Liver (tissue), 9 donors: Measurements from ENCODE around the gene INO80D. TPM values are rescaled to one million over a fixed set of nuclear protein-coding genes. Genes with fewer than 3 reads are reported as not detected.

Experiments
- DNase-seq: peaks from one replicate; pipeline ENCODE4 v3.0.0-alpha.2; 2017; ENCODE audit warnings: low spot score
- H3K27ac ChIP-seq, 2 donors: one replicate each; pipeline ENCODE4 v1.7.0; 2013; ENCODE audit warnings: inconsistent platforms in 2 of 2, low read length in 2 of 2, control low read depth in 1 of 2, low read depth in 1 of 2, mild to moderate bottlenecking in 1 of 2
- H3K27me3 ChIP-seq, 4 donors: one replicate each; pipeline versions ENCODE4 v1.6.1 to v1.7.0; 2013; ENCODE audit warnings: low read length in 3 of 4, inconsistent platforms in 1 of 4, mild to moderate bottlenecking in 1 of 4, moderate library complexity in 1 of 4; ENCODE audit not compliant: control insufficient read depth in 4 of 4, insufficient read depth in 4 of 4
- H3K36me3 ChIP-seq, 4 donors: one replicate each; pipeline versions ENCODE4 v1.6.1 to v1.7.0; 2013; ENCODE audit warnings: low read length in 3 of 4, mild to moderate bottlenecking in 3 of 4, low read depth in 1 of 4, moderate library complexity in 1 of 4; ENCODE audit not compliant: control insufficient read depth in 4 of 4, insufficient read depth in 3 of 4
- H3K4me1 ChIP-seq, 4 donors: one replicate each; pipeline versions ENCODE4 v1.6.1 to v1.7.0; 2013; ENCODE audit warnings: low read length in 3 of 4, mild to moderate bottlenecking in 3 of 4, moderate library complexity in 1 of 4; ENCODE audit not compliant: control insufficient read depth in 4 of 4, insufficient read depth in 4 of 4
- H3K4me3 ChIP-seq, 3 donors: one replicate each; pipeline versions ENCODE4 v1.6.1 to v1.7.0; 2013; ENCODE audit warnings: low read length in 3 of 3, control low read depth in 1 of 3, low read depth in 1 of 3, mild to moderate bottlenecking in 1 of 3
- H3K9ac ChIP-seq, 2 donors: one replicate each; pipeline ENCODE4 v1.7.0; 2013; ENCODE audit warnings: low read length in 2 of 2, mild to moderate bottlenecking in 2 of 2, moderate library complexity in 2 of 2, control low read depth in 1 of 2, low read depth in 1 of 2
- H3K9me3 ChIP-seq, 4 donors: one replicate each; pipeline versions ENCODE4 v1.6.1 to v1.7.0; 2013; ENCODE audit warnings: low read length in 3 of 4; ENCODE audit not compliant: control insufficient read depth in 4 of 4
- ATF3 ChIP-seq: IDR thresholded peaks from 2 replicates; pipeline ENCODE4 v1.6.1; 2016; ENCODE audit warnings: antibody characterized with exemption
- FOXA1 ChIP-seq: IDR thresholded peaks from 2 replicates; pipeline ENCODE4 v1.6.1; 2016; ENCODE audit warnings: antibody characterized with exemption
- GABPA ChIP-seq, 2 donors: IDR thresholded peaks in 1 of 2; conservative IDR thresholded peaks in 1 of 2; 2 replicates each; pipeline ENCODE4 v1.6.1; 2016; ENCODE audit warnings: antibody characterized with exemption in 2 of 2, mild to moderate bottlenecking in 1 of 2, moderate library complexity in 1 of 2
- HNF4G ChIP-seq: IDR thresholded peaks from 2 replicates; pipeline ENCODE4 v1.6.1; 2016; ENCODE audit warnings: antibody characterized with exemption
- JUND ChIP-seq, 2 donors: IDR thresholded peaks; 2 replicates each; pipeline ENCODE4 v1.6.1; 2016; ENCODE audit warnings: antibody characterized with exemption in 2 of 2
- NR2F2 ChIP-seq: IDR thresholded peaks from 2 replicates; pipeline ENCODE4 v1.6.1; 2016; ENCODE audit warnings: antibody characterized with exemption
- RAD21 ChIP-seq, 2 donors: IDR thresholded peaks; 2 replicates each; pipeline ENCODE4 v1.6.1; 2016; ENCODE audit warnings: antibody characterized with exemption in 2 of 2, mild to moderate bottlenecking in 2 of 2
- RXRA ChIP-seq, 2 donors: IDR thresholded peaks; 2 replicates each; pipeline ENCODE4 v1.6.1; 2017 to 2018; ENCODE audit warnings: antibody characterized with exemption in 2 of 2, mild to moderate bottlenecking in 1 of 2
- SP1 ChIP-seq: IDR thresholded peaks from 2 replicates; pipeline ENCODE4 v1.6.1; 2018; ENCODE audit warnings: antibody characterized with exemption, mild to moderate bottlenecking
- TAF1 ChIP-seq: conservative IDR thresholded peaks from 2 replicates; pipeline ENCODE4 v1.6.1; 2016; ENCODE audit warnings: antibody characterized with exemption, mild to moderate bottlenecking
- YY1 ChIP-seq: IDR thresholded peaks from 2 replicates; pipeline ENCODE4 v1.6.1; 2016; ENCODE audit warnings: antibody characterized with exemption, mild to moderate bottlenecking
- ZBTB33 ChIP-seq: IDR thresholded peaks from 2 replicates; pipeline ENCODE4 v1.6.1; 2016; ENCODE audit warnings: antibody characterized with exemption
- WGBS: extraction: QIAGEN DNeasy Blood & Tissue Kit; methylation state at CpG from one replicate; pipeline ENCODE4 v1.1.7; 2013; 5-methylcytosine and 5-hydroxymethylcytosine counted together
- polyA plus RNA-seq, 2 donors: library from polyadenylated mRNA; stranded (reverse) in 1 of 2; unstranded in 1 of 2; fragments of 200-250 nt in 1 of 2; fragments of >200 nt in 1 of 2; fragmentation: Nextera tagmentation in 1 of 2; extraction: Ambion mirVana in 1 of 2; gene quantifications; one replicate each; pipeline versions ENCODE4 v1.2.1 to v1.2.3, GENCODE V29; 2013 to 2015
- total RNA-seq, 2 donors: library from RNA; depleted of rRNA; stranded (reverse); fragments of >200 nt; gene quantifications; one replicate each; pipeline ENCODE4 v1.2.3, GENCODE V29; 2014
- TF ChIP-seq, protein P1 (sequence below): IDR thresholded peaks from 2 replicates; pipeline ENCODE4 v1.6.1; 2016; ENCODE audit warnings: antibody characterized with exemption, mild to moderate bottlenecking
- donor health status: healthy.
- donor health status: healthy.
- donor health status: healthy.
- donor health status: healthy.
- donor health status: healthy.

The INO80D gene
- total and polyA plus RNA-seq, 4 donors: 0.76 to 10.3 (median 5.4) TPM

DNA sequence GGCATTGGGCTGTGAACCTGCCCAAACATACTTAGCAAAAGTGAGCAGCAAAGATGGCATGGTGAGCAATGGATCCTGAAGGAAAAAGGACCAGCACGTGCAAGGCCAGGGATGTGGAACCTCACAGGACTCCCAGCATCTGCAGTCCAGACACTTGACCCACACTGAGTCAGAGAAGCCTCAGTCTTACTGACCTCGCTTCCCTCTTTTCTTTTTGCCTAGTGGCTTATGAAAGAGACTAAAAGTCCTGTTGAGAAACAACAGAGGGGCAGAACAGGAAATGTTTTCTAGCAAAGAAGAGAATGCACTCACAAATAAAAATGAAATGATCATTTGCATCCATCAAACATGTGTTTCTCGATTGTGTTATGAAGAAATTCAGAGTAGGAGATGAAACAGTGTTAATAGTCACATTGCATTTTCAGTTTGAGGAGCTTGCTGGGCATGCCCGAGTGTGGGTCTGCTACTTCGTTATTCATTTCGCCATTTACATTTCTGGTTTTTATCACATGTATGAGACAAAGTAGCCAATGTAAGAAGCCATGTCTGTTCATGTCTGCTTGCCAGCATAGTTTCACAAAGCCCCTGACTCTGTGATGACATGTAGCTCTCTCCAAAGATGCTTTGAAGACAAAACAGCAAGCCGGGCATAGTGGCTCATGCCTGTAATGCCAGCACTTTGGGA is 118.4 kb downstream of the INO80D start:
- WGBS: 87% methylated on average over 7 of the region's 7 CpGs

GRCh38 chr2:205965707-205966106 is 120.3 kb downstream of the INO80D start:
- Histone ChIP-seq H3K27me3 (no peaks in the 10 kb centered on the region), H3K4me1 (no peaks in the 10 kb centered on the region), H3K4me3 (no peak overlapping the region), H3K36me3 (no peaks in the 10 kb centered on the region), H3K9me3 (no peaks in the 10 kb centered on the region), H3K9ac (no peak overlapping the region), H3K27ac (no peak overlapping the region)
- DNase-seq: no peak
- 96% methylated on average over 15 of the region's 15 CpGs for WGBS
- TF ChIP-seq RXRA (IDR thresholded peaks at IDR 0.05) (no peak), SP1 (no peak), HNF4G (no peak), RAD21 (IDR thresholded peaks at IDR 0.05) (no peak), ZBTB33 (no peak), GABPA (IDR thresholded peaks at IDR 0.05 in 1 of 2, conservative IDR thresholded peaks at IDR 0.05 in 1 of 2) (no peak)
- TF ChIP-seq, protein P1, sequence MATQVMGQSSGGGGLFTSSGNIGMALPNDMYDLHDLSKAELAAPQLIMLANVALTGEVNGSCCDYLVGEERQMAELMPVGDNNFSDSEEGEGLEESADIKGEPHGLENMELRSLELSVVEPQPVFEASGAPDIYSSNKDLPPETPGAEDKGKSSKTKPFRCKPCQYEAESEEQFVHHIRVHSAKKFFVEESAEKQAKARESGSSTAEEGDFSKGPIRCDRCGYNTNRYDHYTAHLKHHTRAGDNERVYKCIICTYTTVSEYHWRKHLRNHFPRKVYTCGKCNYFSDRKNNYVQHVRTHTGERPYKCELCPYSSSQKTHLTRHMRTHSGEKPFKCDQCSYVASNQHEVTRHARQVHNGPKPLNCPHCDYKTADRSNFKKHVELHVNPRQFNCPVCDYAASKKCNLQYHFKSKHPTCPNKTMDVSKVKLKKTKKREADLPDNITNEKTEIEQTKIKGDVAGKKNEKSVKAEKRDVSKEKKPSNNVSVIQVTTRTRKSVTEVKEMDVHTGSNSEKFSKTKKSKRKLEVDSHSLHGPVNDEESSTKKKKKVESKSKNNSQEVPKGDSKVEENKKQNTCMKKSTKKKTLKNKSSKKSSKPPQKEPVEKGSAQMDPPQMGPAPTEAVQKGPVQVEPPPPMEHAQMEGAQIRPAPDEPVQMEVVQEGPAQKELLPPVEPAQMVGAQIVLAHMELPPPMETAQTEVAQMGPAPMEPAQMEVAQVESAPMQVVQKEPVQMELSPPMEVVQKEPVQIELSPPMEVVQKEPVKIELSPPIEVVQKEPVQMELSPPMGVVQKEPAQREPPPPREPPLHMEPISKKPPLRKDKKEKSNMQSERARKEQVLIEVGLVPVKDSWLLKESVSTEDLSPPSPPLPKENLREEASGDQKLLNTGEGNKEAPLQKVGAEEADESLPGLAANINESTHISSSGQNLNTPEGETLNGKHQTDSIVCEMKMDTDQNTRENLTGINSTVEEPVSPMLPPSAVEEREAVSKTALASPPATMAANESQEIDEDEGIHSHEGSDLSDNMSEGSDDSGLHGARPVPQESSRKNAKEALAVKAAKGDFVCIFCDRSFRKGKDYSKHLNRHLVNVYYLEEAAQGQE: no peak

More for the DNA sequence above, 118.4 kb downstream of the INO80D start:
- no peak for DNase-seq
- Histone ChIP-seq H3K9ac (no peak overlapping the region), H3K9me3 (no peaks in the 10 kb centered on the region), H3K27me3 (no peaks in the 10 kb centered on the region), H3K4me3 (no peak overlapping the region), H3K27ac (no peak overlapping the region), H3K36me3 (no peaks in the 10 kb centered on the region), H3K4me1 (peaks cover 2 to 13% (median 6%) of the 10 kb centered on the region in 4 donors)
- no peak for TF ChIP-seq TAF1
- no peak for TF ChIP-seq HNF4G
- TF ChIP-seq JUND (IDR thresholded peaks at IDR 0.05): no peak

GRCh38 chr2:205964111-205964761 is 121.7 kb downstream of the INO80D start:
- 82% methylated on average over 8 of the region's 8 CpGs for WGBS

More at GRCh38 chr2:205964111-205964761, 121.7 kb downstream of the INO80D start:
- Histone ChIP-seq H3K4me3 (no peak overlapping the region), H3K9ac (no peak overlapping the region), H3K9me3 (no peaks in the 10 kb centered on the region), H3K36me3 (no peaks in the 10 kb centered on the region), H3K27ac (no peak overlapping the region), H3K27me3 (no peaks in the 10 kb centered on the region), H3K4me1 (no peaks in the 10 kb centered on the region)
- TF ChIP-seq NR2F2 (no peak), ATF3 (no peak), RXRA (IDR thresholded peaks at IDR 0.05) (no peak), HNF4G (no peak), SP1 (no peak), FOXA1 (no peak), GABPA (IDR thresholded peaks at IDR 0.05 in 1 of 2, conservative IDR thresholded peaks at IDR 0.05 in 1 of 2) (no peak), TAF1 (no peak), YY1 (no peak)
- DNase-seq: no peak
